IMR-90 (cell line): Measurements from ENCODE around the gene SYCP1. TPM values are rescaled to one million over a fixed set of nuclear protein-coding genes. Genes with fewer than 3 reads are reported as not detected.

Experiments
- ATAC-seq: fragments of 200-7000 bp; cut with Tn5 transposase; 2 replicates; pipeline ENCODE4 v1.9.1; 2020; ENCODE audit warnings: low read depth, mild to moderate bottlenecking, moderate library complexity
- BruUV-seq: library from RNA; stranded (reverse); fragments of 400-500 nt; replicated peaks from 2 replicates; lab custom pipeline; 2021; lab: Mats Ljungman, UMichigan
- CTCF ChIA-PET: fragments of 300-600 bp; formaldehyde crosslinking; extraction: SDS; loops from one replicate; lab custom pipeline; 2021; ENCODE audit warnings: antibody characterized with exemption; lab: Yijun Ruan, JAX
- POLR2A ChIA-PET: fragments of 300-600 bp; sonication (Branson Sonifier 250); formaldehyde crosslinking; loops from one replicate; lab custom pipeline; 2022; ENCODE audit warnings: antibody characterized with exemption; ENCODE audit not compliant: unreplicated experiment; lab: Charles Lee
- DNase-seq: peaks from one replicate; pipeline ENCODE4 v3.0.0; 2013
- H2AFZ ChIP-seq: replicated peaks from 2 replicates; pipeline ENCODE3; 2013; ENCODE audit warnings: low read length, mild to moderate bottlenecking; ENCODE audit not compliant: poor library complexity
- H2AK5ac ChIP-seq: 2 replicates; pipeline ENCODE4 v1.6.1; 2013; ENCODE audit warnings: low read depth, low read length, inconsistent platforms
- H2AK9ac ChIP-seq: replicated peaks from 2 replicates; pipeline ENCODE3; 2013; ENCODE audit warnings: mild to moderate bottlenecking, low read depth, low read length, moderate library complexity; ENCODE audit not compliant: poor library complexity
- H2BK120ac ChIP-seq: 2 replicates; pipeline ENCODE4 v1.6.1; 2013; ENCODE audit warnings: low read depth, low read length, inconsistent platforms
- H2BK15ac ChIP-seq: 3 replicates; pipeline ENCODE4 v1.6.1; 2013; ENCODE audit warnings: low read depth, low read length, inconsistent platforms
- H2BK20ac ChIP-seq: 2 replicates; pipeline ENCODE4 v1.6.1; 2013; ENCODE audit warnings: low read depth, mild to moderate bottlenecking, inconsistent platforms, low read length, moderate library complexity
- H2BK5ac ChIP-seq: 2 replicates; pipeline ENCODE4 v1.6.1; 2013; ENCODE audit warnings: mild to moderate bottlenecking, low read depth, low read length, inconsistent platforms; ENCODE audit not compliant: poor library complexity, severe bottlenecking
- H3K14ac ChIP-seq: replicated peaks from 2 replicates; pipeline ENCODE4 v1.6.1; 2013; ENCODE audit warnings: low read depth, low read length, inconsistent platforms
- H3K18ac ChIP-seq: 2 replicates; pipeline ENCODE4 v1.6.1; 2013; ENCODE audit warnings: low read depth, low read length, control low read depth
- H3K23ac ChIP-seq: 2 replicates; pipeline ENCODE4 v1.6.1; 2013; ENCODE audit warnings: low read depth, low read length, inconsistent platforms
- H3K27ac ChIP-seq: 2 replicates; pipeline ENCODE4 v1.5.1; 2013; ENCODE audit warnings: mild to moderate bottlenecking, control low read depth, low read length; ENCODE audit not compliant: insufficient read depth
- H3K27me3 ChIP-seq: 2 replicates; pipeline ENCODE4 v1.6.1; 2013; ENCODE audit warnings: low read length; ENCODE audit not compliant: control insufficient read depth, insufficient read depth
- H3K36me3 ChIP-seq: 2 replicates; pipeline ENCODE4 v1.6.1; 2013; ENCODE audit warnings: low read length, mixed read lengths; ENCODE audit not compliant: control insufficient read depth, insufficient read depth
- H3K4ac ChIP-seq: 2 replicates; pipeline ENCODE4 v1.6.1; 2013; ENCODE audit warnings: low read depth, low read length, inconsistent platforms
- H3K4me1 ChIP-seq: 2 replicates; pipeline ENCODE4 v1.6.1; 2013; ENCODE audit warnings: low read length, mixed read lengths; ENCODE audit not compliant: control insufficient read depth, insufficient read depth
- H3K4me2 ChIP-seq: 2 replicates; pipeline ENCODE4 v1.6.1; 2013; ENCODE audit warnings: low read depth, mild to moderate bottlenecking, control low read depth, low read length, moderate library complexity
- H3K4me3 ChIP-seq: 2 replicates; pipeline ENCODE4 v1.5.1; 2013; ENCODE audit warnings: low read depth, mild to moderate bottlenecking, control low read depth, low read length, moderate library complexity; ENCODE audit not compliant: insufficient read depth
- H3K56ac ChIP-seq: 2 replicates; pipeline ENCODE4 v1.6.1; 2013; ENCODE audit warnings: low read length, inconsistent platforms; ENCODE audit not compliant: insufficient read depth; ENCODE audit errors: extremely low read depth
- H3K79me1 ChIP-seq, 2 experiments: 2 replicates each; pipeline ENCODE4 v1.6.1; 2013; ENCODE audit warnings: low read length in 2 of 2, inconsistent platforms in 1 of 2, low read depth in 1 of 2
- H3K9ac ChIP-seq: 2 replicates; pipeline ENCODE4 v1.6.1; 2013; ENCODE audit warnings: low read depth, low read length, control low read depth
- H3K9me1 ChIP-seq: 2 replicates; pipeline ENCODE4 v1.6.1; 2013; ENCODE audit warnings: low read length, inconsistent platforms; ENCODE audit not compliant: insufficient read depth
- H3K9me3 ChIP-seq: 2 replicates; pipeline ENCODE4 v1.6.1; 2013; ENCODE audit warnings: low read length; ENCODE audit not compliant: control insufficient read depth, insufficient read depth
- H4K20me1 ChIP-seq: 2 replicates; pipeline ENCODE4 v1.6.1; 2013; ENCODE audit warnings: low read length, inconsistent platforms; ENCODE audit not compliant: insufficient read depth
- H4K5ac ChIP-seq: 2 replicates; pipeline ENCODE4 v1.6.1; 2013; ENCODE audit warnings: mild to moderate bottlenecking, low read depth, low read length, control low read depth
- H4K8ac ChIP-seq, 2 experiments: 2 replicates each; pipeline ENCODE4 v1.6.1; 2013; ENCODE audit warnings: low read depth in 2 of 2, low read length in 2 of 2, control low read depth in 1 of 2, inconsistent platforms in 1 of 2
- H4K91ac ChIP-seq: 2 replicates; pipeline ENCODE4 v1.6.1; 2013; ENCODE audit warnings: low read depth, low read length, inconsistent platforms; ENCODE audit not compliant: insufficient read depth
- BHLHE40 ChIP-seq: fragments of 150-350 bp; IDR thresholded peaks from 2 replicates; pipeline ENCODE4 v1.6.1; 2016; ENCODE audit warnings: mild to moderate bottlenecking, low read depth, low read length
- CEBPB ChIP-seq: IDR thresholded peaks from 2 replicates; pipeline ENCODE4 v1.6.1; 2012; ENCODE audit warnings: low read depth, low read length, improper control_type of control experiment
- MAFK ChIP-seq: IDR thresholded peaks from 2 replicates; pipeline ENCODE4 v1.6.1; 2012; ENCODE audit warnings: low read depth, low read length, improper control_type of control experiment
- MXI1 ChIP-seq: IDR thresholded peaks from 2 replicates; pipeline ENCODE4 v1.6.1; 2012; ENCODE audit warnings: low read depth, mild to moderate bottlenecking, low read length, moderate library complexity, borderline replicate concordance
- NFE2L2 ChIP-seq: fragments of 150-350 bp; IDR thresholded peaks from 2 replicates; pipeline ENCODE4 v1.6.1; 2016; ENCODE audit warnings: low read depth, mild to moderate bottlenecking, low read length
- RAD21 ChIP-seq: IDR thresholded peaks from 2 replicates; pipeline ENCODE4 v1.6.1; 2012; ENCODE audit warnings: low read length, improper control_type of control experiment
- RFX5 ChIP-seq: IDR thresholded peaks from 2 replicates; pipeline ENCODE4 v1.8.0; 2012; ENCODE audit warnings: low read depth, mild to moderate bottlenecking, low read length, moderate library complexity
- USF2 ChIP-seq: fragments of 150-350 bp; IDR thresholded peaks from 2 replicates; pipeline ENCODE4 v1.6.1; 2017; ENCODE audit warnings: mild to moderate bottlenecking, antibody characterized with exemption, low read length, low read depth
- dilution Hi-C: fragments of 300-500 bp; cut with HindIII; formaldehyde crosslinking; loops from one replicate; pipeline ENCODE4 v1.14.3; 2018; ENCODE audit warnings: low sequenced_read_pairs; ENCODE audit not compliant: unreplicated experiment
- in situ Hi-C: fragments of 300-500 bp; cut with MboI; formaldehyde crosslinking; loops from 3 replicates; pipeline ENCODE4 v1.14.3; 2019; ENCODE audit warnings: low sequenced_read_pairs, inconsistent platforms, mixed read lengths
- intact Hi-C: fragments of 100-400 bp; cut with micrococcal nuclease; formaldehyde crosslinking; loops from 2 replicates; pipeline ENCODE4 v1.10.0; 2022
- polyA plus RNA-seq, 3 experiments: library from polyadenylated mRNA; depleted of rRNA; stranded (reverse); fragments of >200 nt; gene quantifications; 2 replicates each; pipeline ENCODE4 v1.2.3, GENCODE V29; 2012; ENCODE audit warnings: low replicate concordance in 1 of 3
- total RNA-seq: library from RNA; depleted of rRNA; stranded (reverse); fragments of >200 nt; gene quantifications from 2 replicates; pipeline ENCODE4 v1.2.3, GENCODE V29; 2012

Gene SYCP1
- total and polyA plus RNA-seq, 2 of the 4 experiments (the other 2 are of a cell fraction): not detected

- no peaks in the 10 kb centered on the region for H4K20me1 ChIP-seq
- H2BK5ac ChIP-seq: no peak overlapping the region
- no peak overlapping the region for H3K4me2 ChIP-seq
- H4K91ac ChIP-seq: no peak overlapping the region
- no peak overlapping the region for H3K4ac ChIP-seq
- no peak overlapping the region for H2AK9ac ChIP-seq
- no peaks in the 10 kb centered on the region for H3K79me1 ChIP-seq
- ChIA-PET CTCF (no interaction called here), POLR2A (interaction anchor here (0.7 kb wide), 1 partner anchor 87 kb away, joined by 4 read pairs; no protein-coding TSS in a partner anchor)
- H4K5ac ChIP-seq: no peak overlapping the region
- H3K9ac ChIP-seq: no peak overlapping the region
- in situ Hi-C loops (loop anchor here (10.0 kb wide), 1 partner anchor 489 kb away; no protein-coding TSS in a partner anchor), dilution Hi-C loops (no loop called here), intact Hi-C loops (loop anchor here (5.0 kb wide), 1 partner anchor 41 kb away; the partner anchor contains the start of gene TSHB)
- H3K9me3 ChIP-seq: peaks cover 2% of the 10 kb centered on the region; the same call in 1 of the 2 replicates
- DNase-seq (no peak), ATAC-seq (no peak)
- H2AFZ ChIP-seq: no peak overlapping the region
- TF ChIP-seq USF2: no peak
- no peak for TF ChIP-seq MXI1
- TF ChIP-seq RFX5: no peak
- no peak for TF ChIP-seq NFE2L2
- no peak for TF ChIP-seq BHLHE40
- no peak for TF ChIP-seq MAFK
- TF ChIP-seq RAD21: no peak
- peak; percentile 10; the same call in 1 of the 2 replicates for TF ChIP-seq CEBPB
- no peak overlapping the region for H3K56ac ChIP-seq
- H3K14ac ChIP-seq: no peak overlapping the region
- H3K4me1 ChIP-seq: no peaks in the 10 kb centered on the region
- no peaks in the 10 kb centered on the region for H3K36me3 ChIP-seq
- no peak overlapping the region for H3K27ac ChIP-seq
- H3K4me3 ChIP-seq: no peak overlapping the region
- H3K23ac ChIP-seq: no peak overlapping the region
- no peak overlapping the region for H2AK5ac ChIP-seq
- no peaks in the 10 kb centered on the region for H3K27me3 ChIP-seq
- no peak overlapping the region for H2BK20ac ChIP-seq
- H2BK15ac ChIP-seq: no peak overlapping the region
- no peak overlapping the region for H2BK120ac ChIP-seq
- H3K9me1 ChIP-seq: no peaks in the 10 kb centered on the region
- no TSS peak for BruUV-seq
- H3K18ac ChIP-seq: no peak overlapping the region
- no peak overlapping the region for H4K8ac ChIP-seq
Observed at GRCh38 chr1:114986286-114986685, 131.6 kb downstream of the SYCP1 start.
